Kidney glomerular epithelial cell (primary cell): Measurements from ENCODE around the gene TCP11L2.

Source experiments
- DNase-seq: peaks from one replicate; lab custom pipeline; 2025; lab: John Stamatoyannopoulos, UW

Gene TCP11L2

GRCh38 chr12:106302401-106303201, at the start of gene TCP11L2:
Gene TCP11L2 (plus strand): TSS chr12:106302733. CDS start chr12:106311076, 8,343 bp downstream.
- DNase-seq, result peak; percentile 35

- no peak for DNase-seq
Measured at GRCh38 chr12:106254724-106255123, 47.8 kb upstream of the TCP11L2 start.

- no peak for DNase-seq
Measured at GRCh38 chr12:106255493-106255892, 47.0 kb upstream of the TCP11L2 start.

GRCh38 chr12:106255952-106256351, 46.6 kb upstream of the TCP11L2 start:
- DNase-seq, result no peak

- DNase-seq, result no peak
Measured at GRCh38 chr12:106256524-106256923, 46.0 kb upstream of the TCP11L2 start.

GRCh38 chr12:106258226-106258625, 44.3 kb upstream of the TCP11L2 start:
- DNase-seq, result no peak

- DNase-seq, result no peak
Measured at GRCh38 chr12:106258935-106259334, 43.6 kb upstream of the TCP11L2 start.

- no peak for DNase-seq
Measured at GRCh38 chr12:106265116-106265515, 37.4 kb upstream of the TCP11L2 start.

GRCh38 chr12:106267535-106267934, 35.0 kb upstream of the TCP11L2 start:
- DNase-seq, result no peak

GRCh38 chr12:106269150-106269771, 33.3 kb upstream of the TCP11L2 start:
- DNase-seq, result no peak

GRCh38 chr12:106271575-106272505, 30.7 kb upstream of the TCP11L2 start:
- DNase-seq, result no peak

GRCh38 chr12:106273491-106273890, 29.0 kb upstream of the TCP11L2 start:
- DNase-seq, result no peak

- DNase-seq, result no peak
Measured at GRCh38 chr12:106274012-106274411, 28.5 kb upstream of the TCP11L2 start.

GRCh38 chr12:106274575-106275121, 27.9 kb upstream of the TCP11L2 start:
- DNase-seq, result peak; percentile 16

GRCh38 chr12:106275458-106275857, 27.1 kb upstream of the TCP11L2 start:
- no peak for DNase-seq

- no peak for DNase-seq
Measured at GRCh38 chr12:106276032-106276740, 26.3 kb upstream of the TCP11L2 start.

- no peak for DNase-seq
Measured at GRCh38 chr12:106280106-106280505, 22.4 kb upstream of the TCP11L2 start.

GRCh38 chr12:106281056-106281782, 21.3 kb upstream of the TCP11L2 start:
- no peak for DNase-seq

- DNase-seq, result no peak
Measured at GRCh38 chr12:106281804-106282203, 20.7 kb upstream of the TCP11L2 start.

GRCh38 chr12:106282457-106283097, 20.0 kb upstream of the TCP11L2 start:
- peak; percentile 59 for DNase-seq
